ENCODE measurements around the gene NEURL3.

DNA sequence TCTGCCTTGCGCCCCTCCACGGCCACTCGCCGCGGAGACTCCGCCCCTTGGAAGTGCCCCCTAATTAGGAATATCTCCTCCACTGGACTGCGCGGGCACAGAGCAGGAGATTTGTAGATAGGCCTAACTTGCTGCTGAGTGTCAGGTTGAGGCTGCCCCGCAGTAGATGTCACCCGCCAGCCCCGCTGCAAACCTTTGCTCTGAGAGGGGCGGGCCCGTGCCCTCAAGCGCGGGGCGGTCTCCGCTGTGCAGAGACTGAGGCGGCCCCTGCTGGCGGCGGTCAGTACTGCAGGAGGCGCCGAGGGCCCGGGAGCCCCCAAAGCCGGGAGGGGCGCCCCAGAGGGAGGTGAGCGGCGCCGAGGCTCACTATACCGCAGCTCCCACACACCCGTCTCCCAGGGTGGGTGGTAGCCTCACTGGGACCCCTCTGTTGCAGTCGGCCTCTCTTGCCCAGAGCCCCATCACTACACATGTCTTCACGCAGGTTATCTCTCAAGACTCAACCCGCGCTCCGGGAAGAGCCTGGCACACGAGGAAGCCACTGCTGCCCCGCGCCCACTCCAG, 2.9 kb upstream of the NEURL3 start:
- TF ChIP-seq, protein P1, sequence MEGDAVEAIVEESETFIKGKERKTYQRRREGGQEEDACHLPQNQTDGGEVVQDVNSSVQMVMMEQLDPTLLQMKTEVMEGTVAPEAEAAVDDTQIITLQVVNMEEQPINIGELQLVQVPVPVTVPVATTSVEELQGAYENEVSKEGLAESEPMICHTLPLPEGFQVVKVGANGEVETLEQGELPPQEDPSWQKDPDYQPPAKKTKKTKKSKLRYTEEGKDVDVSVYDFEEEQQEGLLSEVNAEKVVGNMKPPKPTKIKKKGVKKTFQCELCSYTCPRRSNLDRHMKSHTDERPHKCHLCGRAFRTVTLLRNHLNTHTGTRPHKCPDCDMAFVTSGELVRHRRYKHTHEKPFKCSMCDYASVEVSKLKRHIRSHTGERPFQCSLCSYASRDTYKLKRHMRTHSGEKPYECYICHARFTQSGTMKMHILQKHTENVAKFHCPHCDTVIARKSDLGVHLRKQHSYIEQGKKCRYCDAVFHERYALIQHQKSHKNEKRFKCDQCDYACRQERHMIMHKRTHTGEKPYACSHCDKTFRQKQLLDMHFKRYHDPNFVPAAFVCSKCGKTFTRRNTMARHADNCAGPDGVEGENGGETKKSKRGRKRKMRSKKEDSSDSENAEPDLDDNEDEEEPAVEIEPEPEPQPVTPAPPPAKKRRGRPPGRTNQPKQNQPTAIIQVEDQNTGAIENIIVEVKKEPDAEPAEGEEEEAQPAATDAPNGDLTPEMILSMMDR (IDR thresholded peaks at IDR 0.05), result peak; percentile 91 to 100 (median 98)
- TF ChIP-seq POLR2AphosphoS5 (IDR thresholded peaks at IDR 0.05) (no peak), EP300 (IDR thresholded peaks at IDR 0.05) (no peak), POLR2A (IDR thresholded peaks at IDR 0.05) (no peak)

Data from sigmoid colon (tissue), 4 donors.